HG03460 (cell line): ENCODE measurements around the gene TCAIM.

Source experiments
- ATAC-seq: cut with Tn5 transposase; IDR thresholded peaks from one replicate; pipeline ENCODE4 v1.9.1; 2021; ENCODE audit not compliant: unreplicated experiment

TCAIM gene

GRCh38 chr3:44442596-44443309 lies 104.2 kb downstream of the TCAIM start:
- ATAC-seq = no peak

- ATAC-seq = no peak
Measured at GRCh38 chr3:44444437-44444836, 105.9 kb downstream of the TCAIM start.

DNA sequence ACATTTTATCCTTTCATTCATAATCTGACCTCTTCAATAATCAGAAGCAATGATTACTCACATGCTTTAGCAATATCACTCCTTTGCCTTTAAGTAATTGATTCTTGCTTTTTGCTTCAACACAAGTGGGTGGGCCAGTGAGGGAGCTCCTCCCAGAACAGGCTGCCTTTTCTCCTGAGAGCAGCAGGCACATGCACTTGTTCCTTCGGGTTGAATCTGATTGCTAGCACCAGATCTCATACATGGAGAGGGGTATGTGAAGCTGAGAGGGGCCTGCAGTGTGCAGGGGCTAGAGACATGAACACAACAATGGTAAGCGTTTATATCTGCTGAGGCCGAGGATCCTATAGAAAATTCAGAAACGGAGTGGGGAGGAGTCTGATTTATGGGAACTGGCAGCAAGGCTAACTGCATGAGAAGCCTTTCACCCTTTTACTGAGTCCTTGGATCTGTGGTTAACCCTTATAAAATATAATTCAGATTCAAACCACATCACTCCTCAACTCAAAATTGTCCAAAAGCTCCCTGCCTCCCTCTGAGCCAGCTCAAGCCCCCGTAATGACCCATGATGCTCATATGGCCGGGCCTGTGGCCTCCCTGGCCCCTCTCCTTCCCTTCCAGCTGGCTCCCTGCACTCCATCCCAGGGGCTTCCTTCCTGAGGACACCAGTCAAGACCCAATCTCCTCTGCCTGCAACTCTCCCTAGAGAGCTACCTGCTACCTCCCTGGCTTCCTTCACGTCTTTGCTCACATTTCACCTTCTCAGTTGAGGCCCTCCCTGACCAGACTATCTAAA lies 106.5 kb downstream of the TCAIM start:
- no peak for ATAC-seq

GRCh38 chr3:44445786-44446185 lies 107.2 kb downstream of the TCAIM start:
- ATAC-seq = no peak

DNA sequence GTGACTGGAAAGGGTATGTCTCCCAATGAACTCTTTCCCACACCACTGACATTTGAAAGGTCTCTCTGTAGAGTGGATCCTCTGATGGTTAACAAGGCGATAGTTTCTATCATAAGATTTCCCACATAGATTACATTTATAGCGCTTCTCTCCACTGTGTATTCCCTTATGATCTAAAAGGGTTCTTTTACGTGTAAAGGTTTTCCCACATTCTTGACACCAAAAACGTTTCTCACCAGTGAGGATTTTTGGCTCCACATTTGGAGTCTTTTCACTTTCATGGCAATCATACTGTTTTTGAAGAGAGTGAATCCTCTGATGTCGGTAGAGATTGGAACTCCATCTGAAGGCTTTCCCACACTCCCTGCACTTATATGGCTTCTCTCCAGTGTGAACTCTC lies 108.4 kb downstream of the TCAIM start:
- no peak for ATAC-seq

DNA sequence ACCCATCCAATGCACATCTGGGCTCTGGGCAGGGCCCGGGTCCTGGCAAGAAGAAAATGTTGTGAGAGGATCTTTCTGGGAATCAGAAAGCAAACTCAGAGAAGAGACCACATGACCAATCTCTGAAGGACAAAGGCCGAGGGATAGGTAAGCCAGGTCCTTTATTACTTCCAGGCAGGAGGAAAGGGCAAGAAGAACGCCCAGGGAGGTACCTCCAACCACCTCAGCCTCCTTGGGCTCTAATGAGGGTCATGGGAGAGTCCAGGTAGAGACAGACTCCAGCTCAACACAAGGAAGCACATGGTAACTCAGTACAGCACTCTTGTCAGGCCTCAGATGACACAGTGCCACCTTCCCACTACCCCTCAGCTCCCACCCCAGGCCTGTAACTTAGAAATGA lies 112.9 kb downstream of the TCAIM start:
- ATAC-seq = no peak

- no peak for ATAC-seq
Measured at GRCh38 chr3:44454258-44454657, 115.7 kb downstream of the TCAIM start.

DNA sequence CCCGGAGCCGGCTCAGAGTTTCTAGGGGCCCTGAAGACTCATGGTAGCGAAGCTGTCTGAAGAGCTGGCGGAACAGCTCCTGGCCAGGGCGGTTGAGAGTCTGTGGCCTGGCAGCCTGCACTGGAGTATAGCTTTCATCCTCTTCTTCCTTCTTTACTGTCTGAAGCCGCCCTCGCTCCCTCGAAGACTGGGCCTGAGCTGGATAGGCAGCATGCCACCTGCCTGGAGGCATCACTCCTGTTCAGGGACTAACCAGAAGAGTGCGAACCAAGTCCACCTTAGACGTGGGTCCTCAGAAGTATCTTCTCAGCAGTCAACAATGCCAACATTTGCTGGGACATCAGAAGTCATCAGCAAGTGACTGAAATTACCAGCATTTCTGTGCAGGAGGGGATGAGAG lies 116.8 kb downstream of the TCAIM start:
- no peak for ATAC-seq
